HG03175 (cell line): ENCODE measurements around the gene NYNRIN.
"Not testable (repeated sequence)": the region's sequence is repeated elsewhere in the genome, so short reads cannot be mapped to it uniquely, and the experiment has no call there.

Experiments
- ATAC-seq: cut with Tn5 transposase; IDR thresholded peaks from one replicate; pipeline ENCODE4 v1.9.1; 2021; ENCODE audit warnings: mild to moderate bottlenecking, moderate library complexity; ENCODE audit not compliant: unreplicated experiment

The NYNRIN gene

GRCh38 chr14:24442240-24443052, 43.6 kb downstream of the NYNRIN start, which contains the start of gene SDR39U1:
Gene SDR39U1 (minus strand): TSS chr14:24442776. CDS start chr14:24442769, 7 bp downstream.
- ATAC-seq, result peak; percentile 93

DNA sequence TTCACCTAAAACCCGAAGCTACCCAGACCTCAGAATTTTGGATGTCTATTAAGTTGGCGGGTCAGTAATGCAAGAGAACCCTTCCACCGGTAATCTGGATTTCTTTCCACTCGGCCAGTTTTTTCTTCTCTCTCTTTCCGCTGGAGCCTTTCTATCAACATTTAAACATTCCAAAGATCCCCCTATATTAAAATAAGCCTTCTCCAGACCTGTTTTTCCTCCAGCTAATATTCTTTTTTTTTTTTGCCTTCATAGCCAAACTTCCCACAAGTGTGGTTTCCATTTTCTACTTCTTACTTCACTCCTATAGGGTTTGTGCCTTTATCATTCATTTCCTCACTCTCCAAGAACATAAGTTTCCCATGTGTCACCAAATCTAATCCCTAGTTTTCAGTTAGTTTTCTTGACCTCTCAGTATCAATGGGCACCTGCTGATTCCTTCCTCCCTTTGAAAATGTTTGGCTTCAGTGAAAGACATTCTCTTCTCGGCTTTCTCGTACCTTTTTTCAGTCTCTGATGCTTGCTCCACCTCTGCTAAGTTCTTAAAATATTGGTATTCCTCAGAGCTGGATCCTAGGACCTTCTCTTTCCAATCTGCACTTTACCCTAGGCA, 44.4 kb downstream of the NYNRIN start:
- no peak for ATAC-seq

DNA sequence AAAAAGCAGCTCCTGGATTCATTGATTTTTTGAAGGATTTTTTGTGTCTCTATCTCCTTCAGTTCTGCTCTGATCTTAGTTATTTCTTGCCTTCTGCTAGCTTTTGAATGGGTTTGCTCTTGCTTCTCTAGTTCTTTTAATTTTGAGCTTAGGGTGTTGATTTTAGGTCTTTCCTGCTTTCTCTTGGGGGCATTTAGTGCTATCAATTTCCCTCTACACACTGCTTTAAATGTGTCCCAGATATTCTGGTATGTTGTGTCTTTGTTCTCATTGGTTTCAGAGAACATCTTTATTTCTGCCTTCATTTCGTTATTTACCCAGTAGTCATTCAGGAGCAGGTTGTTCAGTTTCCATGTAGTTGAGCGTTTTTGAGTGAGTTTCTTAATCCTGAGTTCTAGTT, 52.0 kb downstream of the NYNRIN start:
- not testable (repeated sequence) for ATAC-seq

GRCh38 chr14:24456980-24457379, 58.2 kb downstream of the NYNRIN start:
- no peak for ATAC-seq

DNA sequence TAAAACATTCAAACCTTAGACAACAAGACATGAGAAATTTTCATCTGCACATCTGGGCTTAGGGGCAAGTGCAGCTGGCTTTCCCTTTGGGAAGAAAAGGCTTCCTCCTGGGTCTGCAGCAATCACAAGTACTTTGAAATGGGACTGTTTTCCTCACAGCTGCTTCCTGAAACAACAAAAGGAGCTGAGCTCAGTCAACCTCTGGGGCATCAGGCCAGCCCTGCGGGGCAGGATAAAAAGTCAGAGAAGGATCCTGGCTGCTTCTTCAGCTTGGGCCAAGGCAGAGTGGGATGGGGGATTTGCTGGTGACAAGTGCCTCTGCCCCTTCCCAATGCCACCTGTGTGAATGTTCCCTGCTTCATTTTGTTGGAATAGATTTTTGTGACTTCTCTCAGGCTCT, 59.9 kb downstream of the NYNRIN start:
- ATAC-seq, result no peak

GRCh38 chr14:24459331-24459730, 60.5 kb downstream of the NYNRIN start:
- ATAC-seq, result no peak

DNA sequence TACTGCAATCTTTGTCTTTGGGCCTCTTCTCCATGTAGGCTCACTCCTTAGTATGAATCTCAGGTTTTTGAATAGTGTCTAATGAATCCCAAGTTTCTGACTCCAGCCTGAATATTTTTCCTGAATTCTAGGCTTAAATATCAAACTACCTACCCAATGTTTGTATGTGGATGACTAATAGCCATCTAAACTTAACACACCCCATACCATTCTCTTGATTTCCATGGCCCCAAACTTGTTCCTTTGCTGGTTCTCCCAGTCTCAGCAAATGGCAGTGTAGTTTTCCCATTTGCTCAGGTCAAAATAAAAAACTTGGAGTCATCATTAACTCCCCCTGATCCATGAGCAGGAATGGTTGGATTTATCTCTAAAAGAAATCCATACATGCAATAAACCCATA, 62.5 kb downstream of the NYNRIN start:
- no peak for ATAC-seq

DNA sequence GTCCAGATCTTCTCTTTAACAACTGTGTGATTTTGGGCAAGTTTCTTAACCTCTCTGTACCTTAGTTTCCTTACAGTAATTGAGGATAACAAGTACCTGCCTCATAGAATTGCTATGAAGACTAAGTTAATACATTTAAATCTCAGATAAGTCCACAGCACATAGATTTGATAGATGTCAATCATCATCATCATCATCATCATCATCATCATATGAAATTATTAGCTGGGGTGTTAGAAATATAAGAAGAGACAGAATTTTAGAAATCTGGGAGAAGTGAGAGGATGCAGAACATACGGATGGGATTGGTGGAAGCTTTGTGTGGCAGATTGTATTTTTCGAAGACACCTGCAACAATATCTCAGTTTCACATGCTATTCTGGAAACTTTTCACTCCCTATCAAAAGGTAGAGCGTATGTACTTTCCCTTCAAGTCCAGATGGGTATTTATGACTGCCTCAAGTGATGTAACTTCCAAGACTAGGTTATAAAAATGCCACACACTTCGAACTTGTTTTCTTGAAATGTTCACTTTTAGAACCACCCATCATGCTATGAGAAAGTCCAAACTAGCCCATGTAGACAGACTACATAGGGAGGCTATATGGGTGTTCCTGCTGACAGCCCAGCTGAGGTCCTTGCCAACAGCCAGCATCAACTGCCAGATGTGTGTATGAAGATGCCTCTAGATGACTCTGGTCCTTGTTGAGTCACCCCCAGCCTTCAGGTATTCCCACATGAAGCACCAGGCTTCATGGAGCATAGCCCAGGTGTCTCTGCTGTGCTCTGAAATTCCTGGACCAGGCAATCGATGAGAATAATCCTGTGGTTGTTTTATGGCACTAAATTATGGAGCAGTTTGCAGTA, 64.4 kb downstream of the NYNRIN start:
- ATAC-seq, result no peak

DNA sequence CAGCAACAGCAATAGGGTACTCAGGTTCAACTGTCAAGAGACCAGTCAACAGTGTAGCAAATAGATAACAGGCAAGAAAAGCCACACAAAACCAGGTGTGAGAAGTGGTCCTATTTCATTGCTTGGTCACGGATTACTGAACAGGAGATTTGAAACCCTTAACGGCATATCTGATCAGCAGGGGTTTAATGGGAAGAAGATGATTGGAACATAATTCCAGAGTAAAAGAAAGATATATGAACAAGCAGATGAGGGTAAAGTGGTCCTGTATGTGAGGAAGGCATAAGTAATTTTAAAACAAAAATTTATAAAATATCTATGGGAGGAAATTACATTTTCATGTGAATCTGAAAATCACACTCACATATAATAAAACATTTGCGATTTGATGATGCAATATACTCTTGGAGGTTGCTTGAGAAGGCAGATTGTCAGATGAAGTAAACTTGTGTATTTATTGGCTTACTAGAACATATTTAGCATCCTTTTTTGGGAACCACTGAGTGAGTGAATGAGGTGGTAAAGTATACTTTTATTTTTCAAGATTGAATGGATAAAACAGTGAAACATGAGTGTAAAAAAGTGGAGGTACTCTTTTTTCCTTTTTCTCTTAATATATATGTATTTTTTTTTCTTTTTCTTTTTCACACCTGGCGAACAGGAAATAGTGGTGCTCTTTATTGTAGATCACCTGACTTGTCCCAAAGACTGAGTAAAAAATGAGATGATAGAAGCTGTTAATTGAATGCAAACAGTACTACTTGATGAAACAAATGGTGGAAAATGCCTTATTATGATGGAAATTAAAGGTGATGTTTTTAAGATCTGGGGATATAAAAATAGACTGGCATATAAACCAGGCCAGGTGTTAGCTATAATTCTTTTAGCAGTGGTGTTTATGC, 65.3 kb downstream of the NYNRIN start:
- ATAC-seq, result no peak

GRCh38 chr14:24465368-24465767, 66.6 kb downstream of the NYNRIN start:
- ATAC-seq, result no peak

- no peak for ATAC-seq
Measured at GRCh38 chr14:24465805-24466204, 67.0 kb downstream of the NYNRIN start.
